CD4-positive, alpha-beta T cell treated with Interleukin-17A for 1 hour (primary cell): Measurements from ENCODE around the gene UTS2R.
"Not testable (repeated sequence)": the region's sequence is repeated elsewhere in the genome, so short reads cannot be mapped to it uniquely, and the experiment has no call there.

ENCODE experiments used
- DNase-seq: peaks from one replicate; pipeline ENCODE4 v3.0.0-alpha.2; 2020

Gene UTS2R

GRCh38 chr17:82376042-82376730 is 4.6 kb downstream of the UTS2R start:
- no peak for DNase-seq

GRCh38 chr17:82377294-82377693 is 5.7 kb downstream of the UTS2R start:
- DNase-seq, result not testable (repeated sequence)

GRCh38 chr17:82377924-82378740 is 6.6 kb downstream of the UTS2R start:
- DNase-seq, result no peak

GRCh38 chr17:82378741-82379021 is 7.1 kb downstream of the UTS2R start:
- DNase-seq, result no peak

- no peak for DNase-seq
These were observed 9.5 kb downstream of the UTS2R start for GRCh38 chr17:82380860-82381702.

- DNase-seq, result not testable (repeated sequence)
These were observed 10.1 kb downstream of the UTS2R start for GRCh38 chr17:82381703-82382009.

GRCh38 chr17:82382220-82382932 is 10.8 kb downstream of the UTS2R start:
- not testable (repeated sequence) for DNase-seq

- no peak for DNase-seq
These were observed 11.3 kb downstream of the UTS2R start for GRCh38 chr17:82382933-82383255.

GRCh38 chr17:82383411-82383810 is 11.8 kb downstream of the UTS2R start:
- no peak for DNase-seq

GRCh38 chr17:82384051-82384729 is 12.6 kb downstream of the UTS2R start:
- DNase-seq, result no peak

GRCh38 chr17:82384730-82385481 is 13.3 kb downstream of the UTS2R start:
- no peak for DNase-seq

- no peak for DNase-seq
These were observed 14.1 kb downstream of the UTS2R start for GRCh38 chr17:82385559-82386254.

- DNase-seq, result no peak
These were observed 14.8 kb downstream of the UTS2R start for GRCh38 chr17:82386255-82386831.

GRCh38 chr17:82386881-82387704 is 15.5 kb downstream of the UTS2R start:
- no peak for DNase-seq

GRCh38 chr17:82387705-82388106 is 16.1 kb downstream of the UTS2R start:
- DNase-seq, result no peak

- no peak for DNase-seq
These were observed 16.8 kb downstream of the UTS2R start for GRCh38 chr17:82388223-82388921.

GRCh38 chr17:82388922-82389283 is 17.3 kb downstream of the UTS2R start:
- DNase-seq, result no peak

- DNase-seq, result no peak
These were observed 17.8 kb downstream of the UTS2R start for GRCh38 chr17:82389379-82389778.
